HepG2 (cell line): Measurements from ENCODE around the gene FAM83F. TPM values are rescaled to one million over a fixed set of nuclear protein-coding genes. Genes with fewer than 3 reads are reported as not detected.

Source experiments
- ATAC-seq: fragments of 200-7000 bp; cut with Tn5 transposase; 3 replicates; pipeline ENCODE4 v1.9.1; 2020; ENCODE audit warnings: mild to moderate bottlenecking, moderate library complexity
- BruUV-seq: library from RNA; stranded (reverse); fragments of 400-500 nt; replicated peaks from 2 replicates; lab custom pipeline; 2021; lab: Mats Ljungman, UMichigan
- CTCF ChIA-PET: fragments of 300-600 bp; formaldehyde crosslinking; extraction: SDS; loops from one replicate; lab custom pipeline; 2021; ENCODE audit warnings: low total read pairs, inconsistent platforms, low intra/inter-chr PET ratio; lab: Yijun Ruan, JAX
- POLR2A ChIA-PET: fragments of 350-600 bp; sonication (Branson Sonifier 250); formaldehyde crosslinking; loops from one replicate; lab custom pipeline; 2020; ENCODE audit warnings: antibody characterized with exemption, inconsistent platforms; lab: Yijun Ruan, JAX
- DNase-seq: peaks from one replicate; pipeline ENCODE4 v3.0.0-alpha.2; 2015; ENCODE audit warnings: low spot score
- FAIRE-seq: peaks from 3 replicates; lab custom pipeline; 2011; peaks lifted over from hg19 to GRCh38; lab: Jason Lieb, UNC
- H2AFZ ChIP-seq: one replicate; pipeline ENCODE4 v1.6.1; 2011; ENCODE audit warnings: low read length, inconsistent platforms
- H3K27ac ChIP-seq: fragments of 300-600 bp; 3 replicates; pipeline ENCODE4 v1.8.0; 2011; ENCODE audit warnings: mixed run types, mild to moderate bottlenecking, mixed read lengths, low read length, inconsistent platforms; ENCODE audit not compliant: insufficient read depth; ENCODE audit errors: extremely low read length
- H3K27me3 ChIP-seq, 2 experiments: fragments of 200-600 bp in 1 of 2; 2 replicates in 1 of 2; 3 replicates in 1 of 2; pipeline versions ENCODE4 v1.6.0 to v1.8.0; 2011; ENCODE audit warnings: low read length in 2 of 2, mild to moderate bottlenecking in 2 of 2, moderate library complexity in 2 of 2, inconsistent platforms in 1 of 2; ENCODE audit not compliant: insufficient read depth in 2 of 2, control insufficient read depth in 1 of 2
- H3K36me3 ChIP-seq, 2 experiments: fragments of 200-600 bp in 1 of 2; replicated peaks in 1 of 2; 2 replicates in 1 of 2; 3 replicates in 1 of 2; pipeline versions ENCODE4 v1.5.1 to v1.8.0; 2011; ENCODE audit warnings: low read length in 2 of 2, inconsistent platforms in 1 of 2; ENCODE audit not compliant: insufficient read depth in 2 of 2, control insufficient read depth in 1 of 2
- H3K4me1 ChIP-seq: 2 replicates; pipeline ENCODE4 v1.5.1; 2012; ENCODE audit warnings: low read length, inconsistent platforms; ENCODE audit not compliant: insufficient read depth
- H3K4me2 ChIP-seq: 2 replicates; pipeline ENCODE4 v1.6.0; 2011; ENCODE audit warnings: low read depth, low read length, inconsistent platforms
- H3K4me3 ChIP-seq, 3 experiments: fragments of 200-600 bp in 1 of 3; sonication (generic), shearing (Covaris generic) in 1 of 3; replicated peaks in 1 of 3; 2 replicates each; pipeline ENCODE4 v1.5.1; 2011 to 2016; ENCODE audit warnings: low read length in 3 of 3, inconsistent platforms in 2 of 3, low read depth in 2 of 3, mild to moderate bottlenecking in 2 of 3, control low read depth in 1 of 3, mixed read lengths in 1 of 3; ENCODE audit not compliant: insufficient read depth in 1 of 3
- H3K79me2 ChIP-seq: one replicate; pipeline ENCODE4 v1.6.1; 2011; ENCODE audit warnings: low read length, inconsistent platforms; ENCODE audit not compliant: insufficient read depth
- H3K9ac ChIP-seq: 2 replicates; pipeline ENCODE4 v1.6.0; 2011; ENCODE audit warnings: mild to moderate bottlenecking, low read depth, low read length, inconsistent platforms; ENCODE audit not compliant: insufficient read depth
- H3K9me3 ChIP-seq: 2 replicates; pipeline ENCODE4 v1.5.1; 2012; ENCODE audit warnings: mild to moderate bottlenecking, low read length
- H4K20me1 ChIP-seq: 2 replicates; pipeline ENCODE4 v1.6.0; 2011; ENCODE audit warnings: inconsistent platforms, mild to moderate bottlenecking, low read length, moderate library complexity; ENCODE audit not compliant: insufficient read depth
- ARID3A ChIP-seq: IDR thresholded peaks from 2 replicates; pipeline ENCODE4 v1.6.1; 2012; ENCODE audit warnings: low read depth, low read length, improper control_type of control experiment
- ATF3 ChIP-seq: sonication (generic); formaldehyde crosslinking; IDR thresholded peaks from 2 replicates; pipeline ENCODE4 v1.4.0; 2020; ENCODE audit warnings: missing genetic modification reagents
- HNF1A ChIP-seq, 2 experiments: sonication (generic) in 1 of 2; formaldehyde crosslinking in 1 of 2; IDR thresholded peaks; 2 replicates each; pipeline versions ENCODE4 v1.4.0 to v1.6.1; 2016 to 2020; ENCODE audit warnings: borderline replicate concordance in 1 of 2, low read depth in 1 of 2, mild to moderate bottlenecking in 1 of 2, missing genetic modification reagents in 1 of 2
- MAFK ChIP-seq, 2 experiments: IDR thresholded peaks in 1 of 2; conservative IDR thresholded peaks in 1 of 2; 2 replicates each; pipeline ENCODE4 v1.6.1; 2011; ENCODE audit warnings: improper control_type of control experiment in 2 of 2, low read length in 2 of 2
- MLXIP ChIP-seq: sonication (generic); formaldehyde crosslinking; IDR thresholded peaks from 2 replicates; pipeline ENCODE4 v1.9.0; 2021; ENCODE audit warnings: missing genetic modification reagents, borderline replicate concordance
- NKX3-1 ChIP-seq: sonication (generic); formaldehyde crosslinking; IDR thresholded peaks from 2 replicates; pipeline ENCODE4 v1.5.0; 2020; ENCODE audit warnings: missing genetic modification reagents
- TEAD3 ChIP-seq: optimal IDR thresholded peaks from 2 replicates; pipeline ENCODE3; 2016; ENCODE audit warnings: borderline replicate concordance
- ZMYM3 ChIP-seq: sonication (generic); formaldehyde crosslinking; IDR thresholded peaks from 2 replicates; pipeline ENCODE4 v1.5.1; 2020; ENCODE audit warnings: mild to moderate bottlenecking, missing genetic modification reagents
- ZNF3 ChIP-seq: IDR thresholded peaks from 2 replicates; pipeline ENCODE4 v1.7.0; 2017; ENCODE audit warnings: inconsistent platforms
- ZNF383 ChIP-seq: sonication (generic); formaldehyde crosslinking; IDR thresholded peaks from 2 replicates; pipeline ENCODE4 v1.4.0; 2020; ENCODE audit warnings: missing genetic modification reagents, mild to moderate bottlenecking, borderline replicate concordance
- ZNF441 ChIP-seq: sonication (generic); formaldehyde crosslinking; IDR thresholded peaks from 2 replicates; pipeline ENCODE4 v1.7.0; 2021; ENCODE audit warnings: missing genetic modification reagents, borderline replicate concordance
- ZNF562 ChIP-seq: sonication (generic); formaldehyde crosslinking; IDR thresholded peaks from 2 replicates; pipeline ENCODE4 v1.8.0; 2022; ENCODE audit warnings: missing genetic modification reagents, borderline replicate concordance
- ZNF768 ChIP-seq: sonication (generic); formaldehyde crosslinking; IDR thresholded peaks from 2 replicates; pipeline ENCODE4 v1.4.0; 2020; ENCODE audit warnings: missing genetic modification reagents
- WGBS: methylation state at CpG from one replicate; pipeline ENCODE4 v1.1.6; 2017; ENCODE audit warnings: low lambda C conversion rate; 5-methylcytosine and 5-hydroxymethylcytosine counted together
- in situ Hi-C: cut with HindIII; loops from 2 replicates; pipeline ENCODE4 v1.10.0; 2017; ENCODE audit warnings: low pct_unique_long_range_greater_than_20kb; ENCODE audit not compliant: extremely low pct_ligation_motif_present
- intact Hi-C: fragments of 100-400 bp; cut with micrococcal nuclease; formaldehyde crosslinking; loops from one replicate; pipeline ENCODE4 v1.10.0; 2022; ENCODE audit not compliant: unreplicated experiment
- polyA plus RNA-seq, 8 experiments: library from polyadenylated mRNA; depleted of rRNA in 3 of 8; stranded (reverse) in 7 of 8; unstranded in 1 of 8; fragments of >200 nt; fragmentation: Illumina TruSeq in 4 of 8; extraction: Trizol in 4 of 8; gene quantifications; 2 replicates each; pipeline versions ENCODE4 v1.2.1 to v1.2.3, GENCODE V29; 2011 to 2016; ENCODE audit warnings: low read depth in 4 of 8, missing spikeins in 1 of 8, mixed read lengths in 1 of 8; ENCODE audit not compliant: insufficient read depth in 1 of 8
- total RNA-seq, 5 experiments: library from RNA; depleted of rRNA; stranded (reverse); fragments of >200 nt; fragmentation: Illumina TruSeq; extraction: Trizol; gene quantifications; 2 replicates each; pipeline ENCODE4 v1.2.3, GENCODE V29; 2016; ENCODE audit warnings: low read depth in 1 of 5

Gene FAM83F
- total and polyA plus RNA-seq, 2 of the 13 experiments (the other 11 are each of a cell fraction or from before 2014, with no cell fraction given): not detected

GRCh38 chr22:39991159-39991860 is 3.4 kb upstream of the FAM83F start:
- no peaks in the 10 kb centered on the region for H3K9me3 ChIP-seq
- H3K4me3 ChIP-seq: no peak overlapping the region
- BruUV-seq: no TSS peak
- H3K9ac ChIP-seq: no peak overlapping the region
- peak overlapping the region; percentile 19; the same call in 1 of the 2 replicates for H3K4me2 ChIP-seq
- ATAC-seq (peak; percentile 72), DNase-seq (peak; percentile 40), FAIRE-seq (peak; percentile 37)
- intact Hi-C loops: no loop called here
- H3K4me1 ChIP-seq: peaks cover 32% of the 10 kb centered on the region
- no peaks in the 10 kb centered on the region for H3K36me3 ChIP-seq
- in situ Hi-C loops: no loop called here
- H4K20me1 ChIP-seq: no peaks in the 10 kb centered on the region
- no peak overlapping the region for H3K27ac ChIP-seq
- CTCF ChIA-PET: no interaction called here
- POLR2A ChIA-PET: no interaction called here
- WGBS: 6% methylated on average over 9 of the region's 9 CpGs
- H3K27me3 ChIP-seq: peaks cover 2 to 25% of the 10 kb centered on the region in 2 experiments; a peak in 3 of 5 replicates
- H2AFZ ChIP-seq: no peak overlapping the region
- H3K79me2 ChIP-seq: no peaks in the 10 kb centered on the region
- 0 out of 2 replicates have a peak, but pooled peaks have one; percentile 59 for TF ChIP-seq ZNF3
- peak; percentile 20 for TF ChIP-seq TEAD3
- TF ChIP-seq HNF1A (IDR thresholded peaks at IDR 0.05; ENCODE audit: low read depth): no peak; the same call in 1 of the 2 replicates
- peak; percentile 28; the same call in 1 of the 2 replicates for TF ChIP-seq HNF1A (CRISPR knock-in tag; IDR thresholded peaks at IDR 0.05; ENCODE audit: borderline replicate concordance)
- no peak for TF ChIP-seq MLXIP (CRISPR knock-in tag)
- peak; percentile 41; the same call in 1 of the 2 replicates for TF ChIP-seq ZNF768 (CRISPR knock-in tag)
- no peak for TF ChIP-seq NKX3-1 (CRISPR knock-in tag)
- TF ChIP-seq ZNF383: no peak
- no peak for TF ChIP-seq ATF3
- 0 out of 2 replicates have a peak, but pooled peaks have one; percentile 49 for TF ChIP-seq ARID3A
- TF ChIP-seq MAFK (conservative IDR thresholded peaks at IDR 0.05 in 1 of 2, IDR thresholded peaks at IDR 0.05 in 1 of 2; ENCODE audit: low read length in 2 of 2): 0 out of 4 replicates have a peak, but pooled peaks of 1 of the 2 experiments have one; percentile 10
- TF ChIP-seq ZNF562 (CRISPR knock-in tag): no peak
- peak; percentile 34; the same call in 1 of the 2 replicates for TF ChIP-seq ZMYM3 (CRISPR knock-in tag)
- no peak for TF ChIP-seq ZNF441
